ENCODE data around the gene EMC6.
A peak's percentile ranks its signal among the peaks of the same experiment; 100 is the strongest.

EMC6 gene
- total RNA-seq: 5.4 to 28.5 (median 15.2) reads per million in 9 experiments

DNA sequence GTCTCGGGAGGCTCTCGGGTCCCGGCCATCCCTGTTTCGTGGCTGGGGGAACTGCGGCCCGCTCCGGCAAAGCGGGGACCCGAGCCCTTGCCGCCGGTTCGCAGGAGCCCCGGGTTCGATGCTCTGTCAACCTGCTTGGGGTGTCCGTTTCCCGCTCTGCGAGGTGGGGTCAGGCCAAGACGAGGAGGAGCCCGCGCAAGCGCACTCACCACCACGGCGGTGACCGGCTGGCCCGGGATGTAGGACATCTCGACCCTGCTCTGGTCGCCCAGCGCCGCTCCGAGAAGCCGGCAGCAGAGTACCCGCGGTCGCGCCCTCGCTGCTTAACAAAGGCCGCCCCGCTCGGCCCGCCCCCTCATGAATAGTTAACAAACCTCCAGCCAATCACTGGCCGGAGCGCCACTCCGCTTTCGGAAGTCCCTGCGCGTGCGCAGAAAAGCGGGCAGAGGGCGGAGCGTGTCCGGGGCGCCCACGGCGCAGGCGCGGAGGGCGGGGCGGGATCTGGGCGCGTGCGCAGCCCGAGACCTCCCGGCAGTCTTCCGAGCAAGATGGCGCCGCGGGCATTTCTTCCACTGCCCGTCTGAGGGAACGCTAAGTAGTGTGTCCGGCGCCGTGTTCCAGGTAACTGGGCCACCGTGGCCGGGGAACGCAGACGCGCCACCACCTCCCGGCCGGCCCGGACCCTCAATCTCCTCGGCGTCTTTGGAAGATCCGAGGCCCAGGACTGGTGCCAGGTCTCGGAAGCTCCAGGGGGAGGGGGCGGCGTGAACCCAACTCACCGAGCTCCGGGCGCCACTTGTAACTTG is at the start of gene EMC6, which contains the start of gene TAX1BP3:
Gene EMC6, plus strand, starts transcription at position 534 of the 806 bp plus-strand sequence. CDS start 335 bp downstream, outside the sequence.
Gene TAX1BP3, minus strand, starts transcription at position 300 of the 806 bp plus-strand sequence. Its CDS starts 52 bp downstream, at position 248.
- Mint-ChIP-seq H3K36me3 (ENCODE audit: insufficient read depth) (peaks cover 26% of the 10 kb centered on the region), H3K4me3 (peak within 1 kb of the TSS; percentile 94), H3K4me1 (ENCODE audit: low read depth in 2 of 2) (peaks cover 19 to 24% of the 10 kb centered on the region in 2 donors), H3K27me3 (no peaks in the 10 kb centered on the region), H3K27ac (peak within 1 kb of the TSS; percentile 91 to 95), H3K9me3 (no peaks in the 10 kb centered on the region)
- DNase-seq (peak; percentile 98 to 100 (median 100)), ATAC-seq (replicated peaks) (peak; percentile 96)

DNA sequence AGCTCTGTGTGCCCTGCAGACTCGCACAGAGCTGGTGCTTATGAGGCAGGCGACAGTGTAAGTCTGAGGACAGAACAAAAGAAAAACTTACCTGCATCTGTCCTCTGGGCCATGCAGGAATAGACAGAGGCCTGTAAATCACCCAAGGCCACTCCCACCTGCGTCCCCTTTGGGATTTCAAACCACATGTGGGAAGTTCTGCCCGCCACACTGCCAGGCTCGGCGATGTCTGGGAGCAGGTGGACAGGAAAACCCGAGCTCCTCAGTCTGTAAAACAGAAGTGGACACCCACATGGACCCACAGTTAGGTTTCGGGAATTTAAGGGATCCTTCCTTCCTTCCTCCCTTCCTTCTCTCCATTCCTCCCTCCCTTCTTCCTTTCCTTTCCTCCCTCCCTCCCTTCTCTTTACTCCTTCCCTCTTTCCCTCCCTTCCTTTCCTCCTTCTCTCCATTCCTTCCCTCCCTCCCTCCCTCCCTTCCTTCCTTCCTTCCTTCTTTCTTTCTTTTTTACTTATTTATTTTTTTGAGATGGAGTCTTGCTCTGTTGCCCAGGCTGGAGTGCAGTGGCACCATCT is 47.4 kb upstream of the EMC6 start:
- DNase-seq (no peak), ATAC-seq (replicated peaks) (no peak)
- Mint-ChIP-seq H3K4me1 (ENCODE audit: low read depth in 2 of 2) (no peaks in the 10 kb centered on the region), H3K9me3 (no peaks in the 10 kb centered on the region), H3K27ac (no peak overlapping the region), H3K36me3 (ENCODE audit: insufficient read depth) (peaks cover 43% of the 10 kb centered on the region), H3K27me3 (no peaks in the 10 kb centered on the region), H3K4me3 (no peak overlapping the region)

DNA sequence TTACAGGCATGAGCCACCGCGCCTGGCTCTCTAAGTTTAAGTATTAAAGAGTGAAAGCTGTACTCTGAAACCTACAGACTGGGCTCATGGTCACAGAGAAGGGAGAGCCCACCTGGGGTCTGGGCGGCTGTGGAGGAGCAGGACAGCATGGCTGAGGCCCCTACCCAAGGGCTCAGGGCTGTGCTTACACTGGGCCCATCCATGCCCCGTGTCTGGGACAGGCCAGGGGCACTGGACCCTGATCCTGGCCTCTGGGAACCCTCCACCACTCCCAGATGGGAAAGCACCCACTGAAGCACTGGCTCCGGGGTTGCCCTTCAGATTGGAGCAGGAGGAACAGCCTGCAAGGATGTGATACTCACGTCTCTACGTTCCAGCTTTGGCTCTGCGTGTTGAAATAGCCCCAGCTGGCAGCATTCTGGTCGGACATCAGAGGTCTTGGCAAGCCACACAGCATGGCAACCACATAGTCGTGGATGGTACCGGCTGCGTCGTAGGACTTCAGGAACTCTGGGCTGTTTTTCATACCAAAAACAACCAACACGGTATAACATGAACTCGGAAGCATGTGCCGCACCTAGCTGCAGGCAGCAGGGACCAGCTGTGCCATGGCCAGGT is 45.5 kb upstream of the EMC6 start:
- no peak overlapping the region for H3K27ac Mint-ChIP-seq
- no peak for DNase-seq
- H3K4me3 Mint-ChIP-seq: no peak overlapping the region
- no peaks in the 10 kb centered on the region for H3K27me3 Mint-ChIP-seq
- H3K9me3 Mint-ChIP-seq: no peaks in the 10 kb centered on the region
- no peaks in the 10 kb centered on the region for H3K4me1 Mint-ChIP-seq (ENCODE audit: low read depth in 2 of 2)
- ATAC-seq (replicated peaks): no peak
- H3K36me3 Mint-ChIP-seq (ENCODE audit: insufficient read depth): peaks cover 43% of the 10 kb centered on the region

DNA sequence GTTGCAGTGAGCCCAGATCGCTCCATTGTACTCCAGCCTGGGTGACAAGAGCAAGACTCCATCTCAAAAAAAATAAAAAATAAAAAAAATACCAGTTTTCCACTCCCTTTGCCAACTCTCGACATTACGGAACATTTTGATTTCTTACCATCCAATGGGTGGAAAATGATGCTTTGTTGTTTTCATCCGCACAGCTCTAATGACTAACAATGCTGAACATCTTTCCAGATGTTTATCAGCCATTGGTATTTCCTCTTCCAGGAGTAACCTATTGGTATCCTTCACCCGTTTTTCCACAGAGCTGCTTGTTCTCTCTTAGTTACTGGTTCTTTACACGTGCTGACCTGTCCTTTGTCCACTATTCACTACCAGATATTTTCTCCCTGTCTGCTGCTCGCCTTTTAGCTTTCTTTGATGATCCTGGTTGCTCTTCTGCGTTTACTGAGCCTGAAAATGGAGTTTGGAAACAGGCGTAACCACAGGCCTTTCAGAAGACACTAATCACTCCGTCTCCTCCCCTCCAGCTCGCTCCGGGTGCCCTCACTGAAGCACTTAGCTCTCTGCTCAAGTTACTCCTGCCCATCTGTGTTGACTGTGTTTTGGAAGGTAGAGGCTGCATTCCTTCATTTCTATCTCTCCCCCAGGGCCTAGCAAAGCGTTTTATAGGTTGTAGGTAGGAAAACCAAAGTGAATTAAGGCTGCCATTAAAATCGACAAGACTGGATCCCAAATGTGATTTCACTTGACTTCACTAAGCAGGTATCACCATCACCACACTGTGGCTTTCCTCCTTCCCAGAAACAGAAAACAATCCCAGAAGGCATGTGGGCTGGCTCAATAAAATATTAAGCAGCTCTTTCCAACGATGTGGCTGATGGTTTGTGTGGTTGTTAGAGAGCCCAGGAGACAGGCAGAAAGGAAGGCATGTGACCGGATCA is 41.5 kb upstream of the EMC6 start:
- DNase-seq (no peak), ATAC-seq (replicated peaks) (no peak)

DNA sequence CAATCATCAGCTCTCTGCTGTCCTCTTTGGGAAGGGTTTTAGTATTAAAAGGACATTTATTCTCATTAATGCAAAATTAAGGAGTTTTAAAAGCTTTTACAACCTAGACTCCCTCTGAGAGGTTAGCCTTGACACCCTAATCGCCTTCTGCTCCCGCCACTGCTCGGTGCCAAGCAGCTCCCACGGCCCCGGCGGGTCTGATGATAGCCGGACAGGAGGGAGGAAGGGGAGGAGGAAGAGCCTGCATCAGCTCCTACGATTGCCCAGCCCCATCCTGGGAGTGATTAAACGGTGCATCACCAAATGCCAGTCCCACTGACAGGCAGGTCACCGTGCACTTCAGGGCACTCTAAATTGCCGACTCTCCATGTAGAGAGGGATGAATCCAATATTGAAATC is 40.8 kb upstream of the EMC6 start:
- no peaks in the 10 kb centered on the region for H3K27me3 Mint-ChIP-seq
- H3K9me3 Mint-ChIP-seq: no peaks in the 10 kb centered on the region
- ATAC-seq (replicated peaks) (no peak), DNase-seq (no peak)
- H3K4me1 Mint-ChIP-seq (ENCODE audit: low read depth in 2 of 2): no peaks in the 10 kb centered on the region
- H3K36me3 Mint-ChIP-seq (ENCODE audit: insufficient read depth): peaks cover 28% of the 10 kb centered on the region
- H3K4me3 Mint-ChIP-seq: no peak overlapping the region
- H3K27ac Mint-ChIP-seq: no peak overlapping the region

More for the DNA sequence above, 41.5 kb upstream of the EMC6 start:
- H3K9me3 Mint-ChIP-seq: no peaks in the 10 kb centered on the region
- H3K4me3 Mint-ChIP-seq: no peak overlapping the region
- H3K36me3 Mint-ChIP-seq (ENCODE audit: insufficient read depth): peaks cover 27% of the 10 kb centered on the region
- H3K4me1 Mint-ChIP-seq (ENCODE audit: low read depth in 2 of 2): no peaks in the 10 kb centered on the region
- no peaks in the 10 kb centered on the region for H3K27me3 Mint-ChIP-seq
- H3K27ac Mint-ChIP-seq: no peak overlapping the region

DNA sequence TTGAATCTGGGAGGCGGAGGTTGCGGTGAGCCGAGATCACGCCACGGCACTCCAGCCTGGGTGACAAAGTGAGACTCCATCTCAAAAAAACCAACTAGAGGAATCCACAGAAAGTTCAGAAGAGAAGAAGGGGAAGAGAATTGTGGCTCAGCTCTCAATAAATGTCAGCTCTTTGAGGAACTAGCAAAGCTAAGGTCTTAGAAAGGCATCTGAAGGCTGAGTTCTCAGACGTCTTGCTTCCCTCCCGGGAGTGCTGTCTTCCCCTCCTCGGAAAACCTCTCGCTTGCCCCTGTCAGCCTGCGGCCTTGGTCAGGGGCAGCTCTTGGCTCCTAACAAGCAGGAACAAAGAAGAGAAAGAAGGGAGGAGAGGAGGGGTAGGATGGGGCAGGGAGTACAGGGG is 37.8 kb upstream of the EMC6 start:
- Mint-ChIP-seq H3K27me3 (no peaks in the 10 kb centered on the region), H3K27ac (no peak overlapping the region), H3K9me3 (no peaks in the 10 kb centered on the region), H3K4me3 (no peak overlapping the region), H3K4me1 (ENCODE audit: low read depth in 2 of 2) (peaks cover 7 to 9% of the 10 kb centered on the region in 2 donors), H3K36me3 (ENCODE audit: insufficient read depth) (peaks cover 22% of the 10 kb centered on the region)
- DNase-seq (no peak), ATAC-seq (replicated peaks) (no peak)

DNA sequence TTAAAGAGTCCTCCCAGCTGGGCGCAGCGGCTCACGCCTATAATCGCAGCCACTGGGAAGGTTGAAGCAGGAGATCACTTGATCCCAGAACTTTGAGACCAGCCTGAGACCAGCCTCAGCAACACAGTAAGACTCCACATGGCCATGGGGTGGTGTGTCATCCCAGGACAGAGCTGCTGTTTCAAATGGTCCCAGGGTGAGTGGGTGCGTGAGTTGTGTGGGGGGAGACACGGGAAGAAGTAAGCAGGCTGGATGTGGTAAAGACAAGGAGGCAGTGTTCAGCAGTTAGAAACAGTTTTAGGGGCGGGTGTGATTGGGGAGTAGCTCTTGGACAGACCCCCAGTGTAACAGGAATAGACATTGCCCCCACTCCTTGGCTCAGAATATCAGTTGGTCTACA is 36.3 kb upstream of the EMC6 start:
- ATAC-seq (replicated peaks) (no peak), DNase-seq (no peak)
- H3K4me3 Mint-ChIP-seq: no peak overlapping the region
- no peaks in the 10 kb centered on the region for H3K9me3 Mint-ChIP-seq
- peaks cover 11 to 13% of the 10 kb centered on the region in 2 donors for H3K4me1 Mint-ChIP-seq (ENCODE audit: low read depth in 2 of 2)
- H3K27me3 Mint-ChIP-seq: no peaks in the 10 kb centered on the region
- H3K36me3 Mint-ChIP-seq (ENCODE audit: insufficient read depth): peaks cover 18% of the 10 kb centered on the region
- no peak overlapping the region for H3K27ac Mint-ChIP-seq

DNA sequence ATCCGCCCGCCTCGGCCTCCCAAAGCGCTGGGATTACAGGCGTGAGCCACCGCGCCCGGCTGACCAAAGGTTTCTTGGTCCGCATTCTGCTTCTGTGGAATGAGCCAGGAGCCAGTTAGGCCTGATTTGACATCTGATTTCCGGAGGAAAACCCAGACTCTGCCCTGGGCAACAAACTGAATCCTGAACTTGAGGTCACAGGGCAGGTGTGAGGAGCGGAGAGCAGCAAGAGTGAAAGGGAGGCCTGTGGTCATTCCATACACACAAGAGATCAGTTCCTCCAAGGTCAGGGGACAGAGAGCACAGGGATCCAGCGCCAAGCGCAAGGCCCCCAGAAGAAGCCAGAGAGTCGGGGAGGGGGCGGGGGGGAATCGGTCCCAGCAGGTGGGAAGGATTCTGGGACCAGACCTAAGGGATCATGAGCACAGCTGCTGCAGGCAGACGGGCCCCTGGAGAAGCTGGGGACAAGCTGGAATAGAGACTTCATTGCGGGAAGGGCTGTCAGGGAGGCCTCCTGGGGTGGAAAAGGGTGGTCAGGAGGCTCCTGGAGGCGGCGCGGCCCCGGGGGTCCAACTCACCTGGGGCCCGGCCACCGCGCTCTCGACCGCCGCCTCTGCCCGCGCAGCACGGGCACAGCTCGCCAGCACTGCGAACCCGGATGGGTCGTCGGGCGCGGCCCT is 33.0 kb upstream of the EMC6 start:
- ATAC-seq (replicated peaks): peak; percentile 17
- peak overlapping the region; percentile 95 to 98 for H3K4me3 Mint-ChIP-seq
- H3K27ac Mint-ChIP-seq: peak overlapping the region in 1 of 2 donors; percentile 98
- H3K9me3 Mint-ChIP-seq: no peaks in the 10 kb centered on the region
- H3K36me3 Mint-ChIP-seq (ENCODE audit: insufficient read depth): peaks cover 4% of the 10 kb centered on the region
- H3K27me3 Mint-ChIP-seq: no peaks in the 10 kb centered on the region
- DNase-seq: peak in 1 of 3 experiments; percentile 3
- H3K4me1 Mint-ChIP-seq (ENCODE audit: low read depth in 2 of 2): peaks cover 16 to 19% of the 10 kb centered on the region in 2 donors

DNA sequence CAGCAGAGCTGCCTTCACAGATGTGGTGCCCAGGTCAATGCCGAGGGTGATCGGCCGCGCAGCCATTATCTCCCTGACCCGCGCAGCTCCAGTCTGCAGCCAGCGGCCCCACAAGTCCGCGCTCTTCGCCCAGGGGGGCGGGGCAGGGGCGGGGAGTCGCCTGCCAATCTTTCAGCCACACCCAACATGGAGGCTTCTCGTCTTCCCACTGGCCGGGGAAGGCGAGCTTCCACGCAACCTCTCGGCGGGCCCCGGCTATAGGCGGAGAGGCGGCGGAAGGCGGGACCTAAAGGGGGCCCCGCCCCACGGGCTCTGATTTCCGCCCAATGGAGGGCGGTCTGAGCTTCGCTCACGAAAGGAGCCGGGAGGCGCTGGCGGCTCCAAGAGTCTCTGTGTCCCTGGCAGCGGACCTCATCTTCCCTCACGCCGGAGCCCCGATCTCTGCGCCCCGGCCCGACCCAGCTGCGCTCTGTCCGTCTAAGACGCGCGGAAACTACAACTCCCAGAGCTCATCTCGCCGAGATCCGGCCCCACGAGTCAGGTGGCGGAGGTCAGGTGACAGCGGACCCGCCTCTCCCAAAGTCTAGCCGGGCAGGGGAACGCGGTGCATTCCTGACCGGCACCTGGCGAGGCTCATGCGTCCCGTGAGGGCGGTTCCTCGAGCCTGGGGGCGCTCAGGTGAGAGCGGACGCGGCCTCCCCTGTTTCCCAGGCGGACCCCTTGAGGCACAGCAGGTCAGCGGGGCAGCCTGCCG is 32.3 kb upstream of the EMC6 start, which contains the start of the genes CTNS and SHPK:
Gene CTNS, plus strand, starts transcription at position 607 of the 754 bp plus-strand sequence. CDS start 3,447 bp downstream, outside the sequence.
Gene SHPK, minus strand, starts transcription at position 97 of the 754 bp plus-strand sequence. Its CDS starts 31 bp downstream, at position 66.
- Mint-ChIP-seq H3K36me3 (ENCODE audit: insufficient read depth) (peaks cover 4% of the 10 kb centered on the region), H3K9me3 (no peaks in the 10 kb centered on the region), H3K27ac (peak within 1 kb of the TSS; percentile 97 to 98), H3K4me1 (ENCODE audit: low read depth in 2 of 2) (peaks cover 16 to 19% of the 10 kb centered on the region in 2 donors), H3K27me3 (no peaks in the 10 kb centered on the region), H3K4me3 (peak within 1 kb of the TSS; percentile 95 to 98)
- peak; percentile 97 for ATAC-seq (replicated peaks)
- DNase-seq: peak; percentile 92 to 93 (median 93)

DNA sequence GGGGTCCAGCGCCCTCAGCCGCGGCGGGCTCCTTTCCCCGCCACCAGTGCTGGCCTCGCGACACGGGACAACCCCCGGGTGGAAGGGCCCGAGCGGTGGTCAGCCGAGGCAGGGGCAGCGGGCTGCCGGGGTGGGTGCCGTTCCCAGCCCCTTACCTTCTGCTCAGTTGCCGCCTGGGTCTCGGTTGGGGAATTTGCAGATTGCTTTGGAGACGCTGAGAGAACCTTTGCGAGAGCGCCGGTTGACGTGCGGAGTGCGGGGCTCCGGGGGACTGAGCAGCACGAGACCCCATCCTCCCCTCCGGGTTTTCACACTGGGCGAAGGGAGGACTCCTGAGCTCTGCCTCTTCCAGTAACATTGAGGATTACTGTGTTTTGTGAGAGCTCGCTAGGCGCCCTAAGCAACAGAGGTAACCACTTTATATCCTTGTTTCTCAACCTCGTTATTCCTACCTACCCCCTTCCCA is 31.7 kb upstream of the EMC6 start:
- peaks cover 16 to 19% of the 10 kb centered on the region in 2 donors for H3K4me1 Mint-ChIP-seq (ENCODE audit: low read depth in 2 of 2)
- no peak for ATAC-seq (replicated peaks)

DNA sequence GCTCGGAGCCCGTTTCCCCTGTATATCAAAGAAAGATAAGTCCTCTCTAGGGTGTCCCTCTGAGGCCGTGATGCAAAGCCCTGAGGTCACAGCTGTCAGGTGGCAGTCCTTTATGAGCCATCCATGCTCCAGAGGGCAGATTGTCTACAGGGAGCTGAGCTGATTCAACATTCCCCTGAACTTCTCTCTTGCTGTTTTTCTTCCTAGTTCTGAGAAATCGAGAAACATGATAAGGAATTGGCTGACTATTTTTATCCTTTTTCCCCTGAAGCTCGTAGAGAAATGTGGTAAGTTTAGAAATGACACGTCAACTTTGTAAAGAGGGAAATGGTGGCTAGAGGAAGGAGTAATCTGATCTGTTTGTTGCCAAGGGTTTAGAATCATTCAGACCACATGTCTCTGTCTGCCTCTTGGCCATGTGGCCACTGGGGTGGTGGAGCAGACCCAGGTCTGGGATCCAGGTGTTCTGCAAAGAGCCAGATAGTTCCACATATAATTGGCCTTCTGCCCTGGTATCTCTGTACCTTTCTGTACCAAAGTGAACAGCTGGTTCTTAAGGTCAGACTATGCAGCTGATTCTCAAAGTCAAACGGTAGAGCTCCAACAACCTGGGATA is 28.5 kb upstream of the EMC6 start:
- no peak overlapping the region for H3K4me3 Mint-ChIP-seq

More for the DNA sequence above, 31.7 kb upstream of the EMC6 start:
- peak in 1 of 3 experiments; percentile 6 for DNase-seq
- Mint-ChIP-seq H3K27ac (peak overlapping the region; percentile 97 to 98), H3K36me3 (ENCODE audit: insufficient read depth) (peaks cover 4% of the 10 kb centered on the region), H3K9me3 (no peaks in the 10 kb centered on the region), H3K4me3 (peak overlapping the region; percentile 95 to 98), H3K27me3 (no peaks in the 10 kb centered on the region)

More for the DNA sequence above, 28.5 kb upstream of the EMC6 start:
- no peak overlapping the region for H3K27ac Mint-ChIP-seq
- DNase-seq: no peak
- peaks cover 9 to 14% of the 10 kb centered on the region in 2 donors for H3K4me1 Mint-ChIP-seq (ENCODE audit: low read depth in 2 of 2)
- no peaks in the 10 kb centered on the region for H3K9me3 Mint-ChIP-seq
- no peaks in the 10 kb centered on the region for H3K36me3 Mint-ChIP-seq (ENCODE audit: insufficient read depth)
- no peak for ATAC-seq (replicated peaks)
- no peaks in the 10 kb centered on the region for H3K27me3 Mint-ChIP-seq
